Right lobe of liver (tissue), 4 donors: Measurements from ENCODE around the gene LPIN1.

Experiments used
- POLR2A ChIP-seq: fragments of 450-650 bp; IDR thresholded peaks from one replicate; pipeline ENCODE4 v1.6.1; 2017; ENCODE audit warnings: antibody characterized with exemption, mild to moderate bottlenecking
- TF ChIP-seq, protein P1 (sequence below), 4 donors: fragments of 200-600 bp in 3 of 4; fragments of 450-650 bp in 1 of 4; IDR thresholded peaks; one replicate each; pipeline versions ENCODE4 v1.5.1 to v1.8.0; 2016 to 2022; ENCODE audit warnings: antibody characterized with exemption in 4 of 4, mild to moderate bottlenecking in 2 of 4
- donor health status: DM: no; HTN: no; CAD: no.
- donor health status: DM: no; HTN: no; CAD: no.
- donor health status: DM: no; HTN: yes; CAD: no.

DNA sequence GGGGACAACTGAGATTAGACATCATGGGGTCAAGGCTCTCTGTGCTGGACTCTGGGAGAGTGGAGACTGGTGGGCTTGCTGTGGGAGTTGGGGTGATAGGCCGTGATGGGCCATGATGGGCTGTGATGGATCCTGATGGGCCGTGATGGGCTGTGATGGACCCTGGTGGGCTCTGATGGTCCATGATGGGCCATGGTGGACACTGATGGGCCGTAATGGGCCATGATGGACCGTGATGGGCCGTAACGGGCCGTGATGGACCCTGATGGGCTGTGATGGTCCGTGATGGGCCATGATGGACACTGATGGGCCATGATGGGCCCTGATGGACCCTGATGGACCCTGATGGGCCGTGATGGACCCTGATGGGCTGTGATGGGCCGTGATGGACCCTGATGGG, 18.5 kb downstream of the LPIN1 start:
- TF ChIP-seq, protein P1, sequence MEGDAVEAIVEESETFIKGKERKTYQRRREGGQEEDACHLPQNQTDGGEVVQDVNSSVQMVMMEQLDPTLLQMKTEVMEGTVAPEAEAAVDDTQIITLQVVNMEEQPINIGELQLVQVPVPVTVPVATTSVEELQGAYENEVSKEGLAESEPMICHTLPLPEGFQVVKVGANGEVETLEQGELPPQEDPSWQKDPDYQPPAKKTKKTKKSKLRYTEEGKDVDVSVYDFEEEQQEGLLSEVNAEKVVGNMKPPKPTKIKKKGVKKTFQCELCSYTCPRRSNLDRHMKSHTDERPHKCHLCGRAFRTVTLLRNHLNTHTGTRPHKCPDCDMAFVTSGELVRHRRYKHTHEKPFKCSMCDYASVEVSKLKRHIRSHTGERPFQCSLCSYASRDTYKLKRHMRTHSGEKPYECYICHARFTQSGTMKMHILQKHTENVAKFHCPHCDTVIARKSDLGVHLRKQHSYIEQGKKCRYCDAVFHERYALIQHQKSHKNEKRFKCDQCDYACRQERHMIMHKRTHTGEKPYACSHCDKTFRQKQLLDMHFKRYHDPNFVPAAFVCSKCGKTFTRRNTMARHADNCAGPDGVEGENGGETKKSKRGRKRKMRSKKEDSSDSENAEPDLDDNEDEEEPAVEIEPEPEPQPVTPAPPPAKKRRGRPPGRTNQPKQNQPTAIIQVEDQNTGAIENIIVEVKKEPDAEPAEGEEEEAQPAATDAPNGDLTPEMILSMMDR (IDR thresholded peaks at IDR 0.05): no peak
- TF ChIP-seq POLR2A: no peak
